PFSK-1 (cell line): ENCODE measurements around the gene GSS.

Source experiments
- FOXP2 ChIP-seq: optimal IDR thresholded peaks from 2 replicates; pipeline ENCODE3; 2011; ENCODE audit warnings: borderline replicate concordance, control low read depth, inconsistent platforms; ENCODE audit not compliant: insufficient read depth; ENCODE audit errors: extremely low read length, extremely low read depth
- POLR2AphosphoS5 ChIP-seq: IDR thresholded peaks from 2 replicates; pipeline ENCODE4 v1.6.1; 2012; ENCODE audit warnings: low read depth, mild to moderate bottlenecking, control low read depth, low read length, moderate library complexity
- SIN3A ChIP-seq: IDR thresholded peaks from 2 replicates; pipeline ENCODE4 v1.6.1; 2012; ENCODE audit warnings: mild to moderate bottlenecking, low read length, moderate library complexity, borderline replicate concordance; ENCODE audit not compliant: insufficient read depth
- TAF1 ChIP-seq: IDR thresholded peaks from 2 replicates; pipeline ENCODE4 v1.6.1; 2012; ENCODE audit warnings: low read length, control low read depth, borderline replicate concordance; ENCODE audit not compliant: insufficient read depth
- TF ChIP-seq, protein P1 (sequence below), 2 experiments: IDR thresholded peaks; 2 replicates each; pipeline versions ENCODE4 v1.6.1 to v1.8.0; 2011 to 2012; ENCODE audit warnings: low read depth in 2 of 2, low read length in 2 of 2, control low read depth in 1 of 2, inconsistent platforms in 1 of 2, mild to moderate bottlenecking in 1 of 2, moderate library complexity in 1 of 2; ENCODE audit not compliant: insufficient read depth in 1 of 2

GSS gene

DNA sequence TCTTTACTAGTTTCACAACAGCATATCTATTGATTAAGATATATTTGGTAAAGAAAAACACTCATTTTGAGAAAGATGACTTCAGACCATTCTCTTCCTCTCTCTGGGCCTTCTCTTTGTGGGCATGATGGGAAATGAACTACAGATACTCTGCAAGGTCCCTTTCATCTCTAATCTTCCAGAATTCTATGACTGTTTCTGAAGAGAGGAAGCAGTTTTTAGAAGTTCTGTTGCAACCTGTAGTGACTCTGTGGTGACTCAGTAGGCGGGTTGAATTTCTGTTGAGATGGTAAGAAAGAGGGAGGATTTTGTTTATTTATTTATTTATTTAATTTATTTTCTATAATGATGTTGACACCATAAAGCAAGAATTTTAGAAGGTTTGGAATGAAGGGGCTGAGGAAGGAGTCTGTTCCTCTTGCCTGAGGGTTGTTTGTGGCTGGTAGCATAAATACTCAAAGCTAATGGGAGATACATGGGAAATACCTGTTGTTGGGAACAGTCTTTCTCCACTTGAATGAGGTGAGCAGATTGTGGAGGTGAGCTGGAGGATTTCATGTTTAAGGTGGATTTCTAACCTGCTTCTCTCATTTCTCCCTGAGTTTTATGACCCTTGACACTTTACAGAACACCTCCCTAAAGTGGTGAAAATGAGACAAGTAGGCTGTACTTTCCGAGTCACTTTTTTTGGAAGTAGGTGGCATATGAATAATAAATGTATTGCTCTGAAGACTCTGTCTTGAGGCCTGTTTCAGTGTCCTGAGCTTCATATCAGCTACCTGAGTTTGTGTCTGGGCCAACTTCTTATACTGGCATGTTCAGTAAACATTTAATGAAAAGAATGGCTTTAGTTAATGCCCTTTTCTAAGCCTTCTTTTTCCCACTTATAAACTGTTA, 64.2 kb downstream of the GSS start:
- no peak for TF ChIP-seq TAF1
- no peak for TF ChIP-seq FOXP2
- TF ChIP-seq SIN3A: no peak
- TF ChIP-seq, protein P1, sequence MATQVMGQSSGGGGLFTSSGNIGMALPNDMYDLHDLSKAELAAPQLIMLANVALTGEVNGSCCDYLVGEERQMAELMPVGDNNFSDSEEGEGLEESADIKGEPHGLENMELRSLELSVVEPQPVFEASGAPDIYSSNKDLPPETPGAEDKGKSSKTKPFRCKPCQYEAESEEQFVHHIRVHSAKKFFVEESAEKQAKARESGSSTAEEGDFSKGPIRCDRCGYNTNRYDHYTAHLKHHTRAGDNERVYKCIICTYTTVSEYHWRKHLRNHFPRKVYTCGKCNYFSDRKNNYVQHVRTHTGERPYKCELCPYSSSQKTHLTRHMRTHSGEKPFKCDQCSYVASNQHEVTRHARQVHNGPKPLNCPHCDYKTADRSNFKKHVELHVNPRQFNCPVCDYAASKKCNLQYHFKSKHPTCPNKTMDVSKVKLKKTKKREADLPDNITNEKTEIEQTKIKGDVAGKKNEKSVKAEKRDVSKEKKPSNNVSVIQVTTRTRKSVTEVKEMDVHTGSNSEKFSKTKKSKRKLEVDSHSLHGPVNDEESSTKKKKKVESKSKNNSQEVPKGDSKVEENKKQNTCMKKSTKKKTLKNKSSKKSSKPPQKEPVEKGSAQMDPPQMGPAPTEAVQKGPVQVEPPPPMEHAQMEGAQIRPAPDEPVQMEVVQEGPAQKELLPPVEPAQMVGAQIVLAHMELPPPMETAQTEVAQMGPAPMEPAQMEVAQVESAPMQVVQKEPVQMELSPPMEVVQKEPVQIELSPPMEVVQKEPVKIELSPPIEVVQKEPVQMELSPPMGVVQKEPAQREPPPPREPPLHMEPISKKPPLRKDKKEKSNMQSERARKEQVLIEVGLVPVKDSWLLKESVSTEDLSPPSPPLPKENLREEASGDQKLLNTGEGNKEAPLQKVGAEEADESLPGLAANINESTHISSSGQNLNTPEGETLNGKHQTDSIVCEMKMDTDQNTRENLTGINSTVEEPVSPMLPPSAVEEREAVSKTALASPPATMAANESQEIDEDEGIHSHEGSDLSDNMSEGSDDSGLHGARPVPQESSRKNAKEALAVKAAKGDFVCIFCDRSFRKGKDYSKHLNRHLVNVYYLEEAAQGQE (IDR thresholded peaks at IDR 0.05; ENCODE audit: insufficient read depth in 1 of 2, low read depth in 2 of 2, low read length in 2 of 2): no peak
- no peak for TF ChIP-seq POLR2AphosphoS5

- TF ChIP-seq, protein P1 (IDR thresholded peaks at IDR 0.05; ENCODE audit: insufficient read depth in 1 of 2, low read depth in 2 of 2, low read length in 2 of 2): no peak
- TF ChIP-seq SIN3A (no peak), FOXP2 (no peak), TAF1 (no peak), POLR2AphosphoS5 (no peak)
Measured at GRCh38 chr20:34888468-34888867, 67.1 kb downstream of the GSS start.

- no peak for TF ChIP-seq POLR2AphosphoS5
- TF ChIP-seq TAF1: no peak
- TF ChIP-seq FOXP2: no peak
- TF ChIP-seq, protein P1 (IDR thresholded peaks at IDR 0.05; ENCODE audit: insufficient read depth in 1 of 2, low read depth in 2 of 2, low read length in 2 of 2): no peak
- TF ChIP-seq SIN3A: no peak
Measured at GRCh38 chr20:34887023-34887422, 68.6 kb downstream of the GSS start.

GRCh38 chr20:34886122-34886521, 69.5 kb downstream of the GSS start:
- TF ChIP-seq POLR2AphosphoS5: no peak

- TF ChIP-seq TAF1 (no peak), FOXP2 (no peak), POLR2AphosphoS5 (no peak), SIN3A (no peak)
- TF ChIP-seq, protein P1 (IDR thresholded peaks at IDR 0.05; ENCODE audit: insufficient read depth in 1 of 2, low read depth in 2 of 2, low read length in 2 of 2): no peak
Measured at GRCh38 chr20:34884260-34884659, 71.3 kb downstream of the GSS start.
